OCI-LY7 (cell line): Measurements from ENCODE around the gene DCPS.

Source experiments
- EZH2phosphoT487 ChIP-seq: fragments of 200-600 bp; sonication (generic); IDR thresholded peaks from 2 replicates; pipeline ENCODE4 v1.6.1; 2018; ENCODE audit warnings: low read depth, borderline replicate concordance, mild to moderate bottlenecking, mixed run types, antibody characterized with exemption, low read length, moderate library complexity, mixed read lengths
- TF ChIP-seq, protein P1 (sequence below): fragments of 200-600 bp; sonication (generic); conservative IDR thresholded peaks from 2 replicates; pipeline ENCODE4 v1.5.1; 2014; ENCODE audit warnings: mild to moderate bottlenecking, antibody characterized with exemption, low read length, moderate library complexity, mixed read lengths

DNA sequence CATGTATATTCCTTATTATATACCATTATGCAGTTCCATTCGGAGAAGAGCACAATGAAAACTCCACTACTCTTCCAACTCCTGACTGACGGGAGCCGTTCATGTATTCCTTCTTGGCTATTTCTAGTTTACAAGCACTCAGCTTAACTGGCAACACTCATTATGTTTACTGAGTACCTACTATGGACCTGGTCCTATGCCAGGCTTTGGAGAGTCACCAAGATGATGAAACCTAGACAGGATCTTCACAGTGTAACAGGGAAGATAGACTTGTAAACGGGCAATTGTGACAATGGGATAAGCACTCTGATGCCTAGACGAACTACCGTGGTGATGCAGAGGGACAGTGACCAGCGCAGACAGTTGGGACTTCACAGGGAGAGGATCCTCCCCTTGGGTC is 29.3 kb downstream of the DCPS start:
- TF ChIP-seq, protein P1, sequence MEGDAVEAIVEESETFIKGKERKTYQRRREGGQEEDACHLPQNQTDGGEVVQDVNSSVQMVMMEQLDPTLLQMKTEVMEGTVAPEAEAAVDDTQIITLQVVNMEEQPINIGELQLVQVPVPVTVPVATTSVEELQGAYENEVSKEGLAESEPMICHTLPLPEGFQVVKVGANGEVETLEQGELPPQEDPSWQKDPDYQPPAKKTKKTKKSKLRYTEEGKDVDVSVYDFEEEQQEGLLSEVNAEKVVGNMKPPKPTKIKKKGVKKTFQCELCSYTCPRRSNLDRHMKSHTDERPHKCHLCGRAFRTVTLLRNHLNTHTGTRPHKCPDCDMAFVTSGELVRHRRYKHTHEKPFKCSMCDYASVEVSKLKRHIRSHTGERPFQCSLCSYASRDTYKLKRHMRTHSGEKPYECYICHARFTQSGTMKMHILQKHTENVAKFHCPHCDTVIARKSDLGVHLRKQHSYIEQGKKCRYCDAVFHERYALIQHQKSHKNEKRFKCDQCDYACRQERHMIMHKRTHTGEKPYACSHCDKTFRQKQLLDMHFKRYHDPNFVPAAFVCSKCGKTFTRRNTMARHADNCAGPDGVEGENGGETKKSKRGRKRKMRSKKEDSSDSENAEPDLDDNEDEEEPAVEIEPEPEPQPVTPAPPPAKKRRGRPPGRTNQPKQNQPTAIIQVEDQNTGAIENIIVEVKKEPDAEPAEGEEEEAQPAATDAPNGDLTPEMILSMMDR: no peak
- no peak for TF ChIP-seq EZH2phosphoT487
